Ishikawa (cell line): ENCODE results near the gene REEP3.

Source experiments
- CEBPB ChIP-seq: IDR thresholded peaks from 2 replicates; pipeline ENCODE4 v1.6.1; 2012
- EP300 ChIP-seq: IDR thresholded peaks from 2 replicates; pipeline ENCODE4 v1.6.1; 2012; ENCODE audit warnings: borderline replicate concordance
- FOXM1 ChIP-seq: IDR thresholded peaks from 2 replicates; pipeline ENCODE4 v1.6.1; 2012; ENCODE audit warnings: low read depth, borderline replicate concordance
- MAX ChIP-seq: IDR thresholded peaks from 2 replicates; pipeline ENCODE4 v1.6.1; 2012
- NFIC ChIP-seq: IDR thresholded peaks from 2 replicates; pipeline ENCODE4 v1.6.1; 2012
- RAD21 ChIP-seq: IDR thresholded peaks from 2 replicates; pipeline ENCODE4 v1.6.1; 2012; ENCODE audit warnings: low read depth
- REST ChIP-seq: IDR thresholded peaks from 2 replicates; pipeline ENCODE4 v1.6.1; 2012; ENCODE audit warnings: low read depth, mild to moderate bottlenecking
- TCF12 ChIP-seq: IDR thresholded peaks from 2 replicates; pipeline ENCODE4 v1.6.1; 2012; ENCODE audit warnings: low read depth
- TEAD4 ChIP-seq: IDR thresholded peaks from 2 replicates; pipeline ENCODE4 v1.6.1; 2012
- YY1 ChIP-seq: IDR thresholded peaks from 2 replicates; pipeline ENCODE4 v1.6.1; 2012; ENCODE audit warnings: low read depth
- ZBTB7A ChIP-seq: IDR thresholded peaks from 2 replicates; pipeline ENCODE4 v1.6.1; 2012; ENCODE audit warnings: low read depth
- TF ChIP-seq, protein P1 (sequence below): IDR thresholded peaks from 2 replicates; pipeline ENCODE4 v1.6.1; 2012

DNA sequence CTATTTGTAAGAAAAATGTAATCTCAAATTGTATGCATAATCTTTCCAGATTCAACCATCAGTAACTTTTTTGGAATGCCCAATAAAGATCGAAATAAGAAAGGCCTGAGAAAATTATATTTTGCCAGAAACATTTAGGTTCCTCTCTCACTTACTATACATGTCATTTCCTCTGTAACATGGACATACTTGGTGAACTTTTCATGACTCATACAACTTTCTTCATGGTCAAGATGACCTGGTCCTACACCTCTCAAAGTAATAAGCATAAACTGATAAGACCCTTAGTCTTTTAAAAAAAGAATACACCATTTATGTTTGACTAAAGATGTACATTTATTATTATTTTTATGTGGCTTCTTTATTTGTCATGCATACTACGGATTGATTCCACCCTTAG is 125.3 kb downstream of the REEP3 start:
- TF ChIP-seq NFIC: no peak
- TF ChIP-seq YY1: no peak
- TF ChIP-seq ZBTB7A: no peak
- no peak for TF ChIP-seq EP300
- TF ChIP-seq, protein P1, sequence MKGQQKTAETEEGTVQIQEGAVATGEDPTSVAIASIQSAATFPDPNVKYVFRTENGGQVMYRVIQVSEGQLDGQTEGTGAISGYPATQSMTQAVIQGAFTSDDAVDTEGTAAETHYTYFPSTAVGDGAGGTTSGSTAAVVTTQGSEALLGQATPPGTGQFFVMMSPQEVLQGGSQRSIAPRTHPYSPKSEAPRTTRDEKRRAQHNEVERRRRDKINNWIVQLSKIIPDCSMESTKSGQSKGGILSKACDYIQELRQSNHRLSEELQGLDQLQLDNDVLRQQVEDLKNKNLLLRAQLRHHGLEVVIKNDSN: no peak
- no peak for TF ChIP-seq REST
- no peak for TF ChIP-seq CEBPB
- TF ChIP-seq MAX: no peak
- no peak for TF ChIP-seq TEAD4
- TF ChIP-seq RAD21: no peak
- no peak for TF ChIP-seq TCF12
- no peak for TF ChIP-seq FOXM1
